ENCODE results near the gene CFAP61.

The CFAP61 gene

GRCh38 chr20:20292472-20292871, 240.1 kb downstream of the CFAP61 start:
- intact Hi-C loops (cut with DNase I), result no loop called here

DNA sequence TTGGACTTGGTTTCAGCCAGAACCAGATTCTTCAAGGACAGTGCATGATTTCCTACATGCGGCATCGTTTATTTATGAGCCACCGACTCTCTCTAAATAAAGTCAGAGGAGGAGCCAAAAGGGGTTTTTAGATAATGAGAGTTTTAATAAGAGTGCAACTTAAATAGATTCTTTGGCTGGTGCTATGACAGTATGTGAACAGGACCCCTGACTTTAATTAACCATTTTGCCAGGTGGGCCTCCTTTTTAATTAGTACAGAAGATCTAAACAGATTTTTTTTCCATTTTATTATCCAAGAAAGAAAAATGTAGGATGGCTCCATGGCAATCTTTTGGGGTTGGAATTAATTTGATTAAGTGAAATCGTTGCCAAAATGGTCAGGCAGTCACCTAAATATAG, 240.8 kb downstream of the CFAP61 start:
- intact Hi-C loops (cut with DNase I), result no loop called here
- no peak for DNase-seq

More at GRCh38 chr20:20292472-20292871, 240.1 kb downstream of the CFAP61 start:
- DNase-seq, result no peak

- intact Hi-C loops (cut with DNase I), result no loop called here
- no peak for DNase-seq
These were observed 241.5 kb downstream of the CFAP61 start for GRCh38 chr20:20293691-20294385.

GRCh38 chr20:20295621-20296498, 243.5 kb downstream of the CFAP61 start:
- DNase-seq, result no peak
- intact Hi-C loops (cut with DNase I), result no loop called here

GRCh38 chr20:20297181-20297580, 244.8 kb downstream of the CFAP61 start:
- DNase-seq, result no peak
- intact Hi-C loops (cut with DNase I), result no loop called here

GRCh38 chr20:20297752-20298151, 245.4 kb downstream of the CFAP61 start:
- intact Hi-C loops (cut with DNase I), result no loop called here

GRCh38 chr20:20299904-20300303, 247.6 kb downstream of the CFAP61 start:
- intact Hi-C loops (cut with DNase I), result no loop called here
- DNase-seq, result no peak

More at GRCh38 chr20:20297752-20298151, 245.4 kb downstream of the CFAP61 start:
- DNase-seq, result no peak

DNA sequence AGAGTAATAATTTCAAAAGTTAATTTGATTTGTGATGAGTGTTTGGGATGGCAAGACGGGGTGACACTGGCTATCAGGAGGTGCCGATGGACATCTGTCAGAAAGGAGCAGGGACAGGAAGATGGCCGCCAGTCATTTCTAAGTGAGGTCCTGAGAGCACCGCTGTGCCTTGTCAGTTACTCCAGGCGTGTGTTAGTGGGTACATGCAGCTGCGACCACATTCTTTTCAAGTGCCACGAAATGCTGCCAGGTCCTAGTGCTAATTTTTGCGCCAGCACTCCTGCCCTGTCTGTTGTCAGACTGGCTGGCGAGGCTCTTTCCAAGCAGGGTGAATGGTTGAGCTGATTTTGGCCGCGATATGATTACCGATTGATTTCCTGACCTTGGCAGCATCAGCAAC, 251.0 kb downstream of the CFAP61 start:
- intact Hi-C loops (cut with DNase I), result no loop called here
- no peak for DNase-seq

- peak in 26 of 42 donors; percentile 16 to 55 (median 31) for DNase-seq
- intact Hi-C loops (cut with DNase I), result no loop called here
These were observed 251.4 kb downstream of the CFAP61 start for GRCh38 chr20:20303742-20304141.

GRCh38 chr20:20304942-20305341, 252.6 kb downstream of the CFAP61 start:
- intact Hi-C loops (cut with DNase I), result no loop called here

DNA sequence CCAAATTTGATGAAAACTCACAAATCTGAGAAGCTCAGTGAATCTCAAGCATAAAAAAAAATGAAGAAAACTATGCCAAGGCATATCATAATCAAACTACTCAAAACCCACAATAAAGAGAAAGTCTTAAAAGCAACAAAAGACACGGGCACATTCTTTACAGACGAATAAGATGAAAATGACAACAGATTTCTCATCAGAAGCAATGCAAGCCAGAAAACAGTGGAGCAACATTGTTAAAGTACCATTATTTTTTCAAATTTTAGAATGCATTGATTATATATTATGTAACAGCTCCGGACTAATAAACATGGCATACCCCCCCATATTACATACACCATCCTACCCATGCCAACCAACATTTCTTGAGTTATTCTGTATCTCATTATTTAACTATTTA, 260.2 kb downstream of the CFAP61 start:
- DNase-seq, result no peak
- intact Hi-C loops (cut with DNase I), result no loop called here

More at GRCh38 chr20:20304942-20305341, 252.6 kb downstream of the CFAP61 start:
- DNase-seq, result peak in 20 of 42 donors; percentile 14 to 66 (median 44)

GRCh38 chr20:20317195-20317594, 264.9 kb downstream of the CFAP61 start:
- no peak for DNase-seq
- intact Hi-C loops (cut with DNase I), result no loop called here

- peak in 2 of 42 donors; percentile 25 to 31 for DNase-seq
- intact Hi-C loops (cut with DNase I), result no loop called here
These were observed 265.5 kb downstream of the CFAP61 start for GRCh38 chr20:20317621-20318364.

- no peak for DNase-seq
- intact Hi-C loops (cut with DNase I), result no loop called here
These were observed 266.2 kb downstream of the CFAP61 start for GRCh38 chr20:20318365-20319161.

GRCh38 chr20:20321134-20321533, 268.8 kb downstream of the CFAP61 start:
- intact Hi-C loops (cut with DNase I), result no loop called here
- no peak for DNase-seq

DNA sequence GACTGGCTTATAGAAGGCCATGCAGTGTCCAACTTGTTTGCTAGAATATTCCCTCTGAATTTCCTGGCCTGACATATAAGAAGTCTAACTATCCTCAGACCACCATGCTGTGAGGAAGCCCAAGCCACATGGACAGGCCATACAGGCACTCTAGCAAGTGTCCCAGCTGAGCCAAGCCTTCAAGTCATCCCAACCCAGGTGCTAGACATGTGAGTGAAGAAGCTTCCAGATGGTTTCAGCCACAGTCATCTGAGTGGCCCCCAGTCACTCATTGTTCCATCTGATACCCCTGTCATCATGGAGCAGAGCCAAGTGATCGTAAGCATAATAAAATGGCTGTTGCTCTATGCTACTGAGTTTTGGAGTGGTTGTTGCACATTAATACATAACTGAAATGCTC, 269.6 kb downstream of the CFAP61 start:
- intact Hi-C loops (cut with DNase I), result no loop called here
- no peak for DNase-seq

GRCh38 chr20:20322912-20323311, 270.6 kb downstream of the CFAP61 start:
- DNase-seq, result no peak
- intact Hi-C loops (cut with DNase I), result no loop called here

DNA sequence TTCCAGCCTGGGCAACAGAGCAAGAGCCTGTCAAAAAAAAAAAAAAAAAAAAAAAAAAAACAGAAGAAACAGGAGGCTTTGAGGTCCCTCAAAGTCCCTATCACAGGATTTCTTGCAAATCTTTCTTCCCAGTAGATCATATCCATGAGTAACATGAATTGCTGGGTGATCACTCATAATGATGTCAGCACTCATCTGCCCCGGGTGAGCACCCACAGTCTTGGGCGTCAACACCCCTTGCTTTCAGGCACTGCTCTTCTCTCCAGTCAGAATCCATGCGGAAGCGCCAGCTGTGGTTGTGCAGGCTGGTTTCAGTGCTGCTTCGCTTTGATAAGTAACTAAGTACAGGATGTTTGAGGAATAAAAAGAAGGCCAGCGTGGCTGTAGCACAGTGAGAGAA, 275.4 kb downstream of the CFAP61 start:
- intact Hi-C loops (cut with DNase I), result no loop called here
- no peak for DNase-seq

GRCh38 chr20:20329564-20329963, 277.2 kb downstream of the CFAP61 start:
- DNase-seq, result no peak
- intact Hi-C loops (cut with DNase I), result no loop called here
